Calu3 (cell line): ENCODE measurements around the gene NUP160. TPM values are rescaled to one million over a fixed set of nuclear protein-coding genes. Genes with fewer than 3 reads are reported as not detected.
"Not testable (repeated sequence)": the region's sequence is repeated elsewhere in the genome, so short reads cannot be mapped to it uniquely, and the experiment has no call there.

ENCODE experiments used
- BruUV-seq: library from RNA; stranded (reverse); fragments of 400-500 nt; replicated peaks from 2 replicates; lab custom pipeline; 2021; lab: Mats Ljungman, UMichigan
- CTCF ChIA-PET: fragments of 300-600 bp; sonication (Branson Sonifier 250); formaldehyde crosslinking; loops from one replicate; lab custom pipeline; 2022; ENCODE audit warnings: antibody characterized with exemption; lab: Charles Lee
- DNase-seq: peaks from one replicate; pipeline ENCODE4 v3.0.0; 2022
- H3K27ac Mint-ChIP-seq: one replicate; pipeline ENCODE4 v1.8.0; 2022; ENCODE audit warnings: mixed read lengths; ENCODE audit not compliant: unreplicated experiment
- H3K27me3 Mint-ChIP-seq: one replicate; pipeline ENCODE4 v1.8.0; 2022; ENCODE audit warnings: mixed read lengths; ENCODE audit not compliant: unreplicated experiment
- H3K36me3 Mint-ChIP-seq: one replicate; pipeline ENCODE4 v1.8.0; 2022; ENCODE audit warnings: mild to moderate bottlenecking, moderate library complexity, mixed read lengths; ENCODE audit not compliant: insufficient read depth, unreplicated experiment
- H3K4me1 Mint-ChIP-seq: one replicate; pipeline ENCODE4 v1.8.0; 2022; ENCODE audit warnings: mild to moderate bottlenecking, low read depth, mixed read lengths; ENCODE audit not compliant: unreplicated experiment
- H3K4me3 Mint-ChIP-seq: one replicate; pipeline ENCODE4 v1.8.0; 2022; ENCODE audit warnings: mild to moderate bottlenecking, low read depth, moderate library complexity, mixed read lengths; ENCODE audit not compliant: unreplicated experiment
- H3K9me3 Mint-ChIP-seq: one replicate; pipeline ENCODE4 v1.8.0; 2022; ENCODE audit warnings: low read depth, mixed read lengths; ENCODE audit not compliant: unreplicated experiment
- CTCF ChIP-seq: fragments of 200-600 bp; IDR thresholded peaks from one replicate; pipeline ENCODE4 v1.8.0; 2022; ENCODE audit warnings: antibody characterized with exemption; ENCODE audit not compliant: unreplicated experiment
- intact Hi-C: fragments of 100-400 bp; cut with micrococcal nuclease; formaldehyde crosslinking; loops from one replicate; pipeline ENCODE4 v1.10.0; 2022; ENCODE audit not compliant: unreplicated experiment
- total RNA-seq: library from RNA; stranded (reverse); gene quantifications from 2 replicates; pipeline ENCODE4 v1.2.3, GENCODE V29; 2022

The NUP160 gene
- total RNA-seq, 1 experiment from 2014 or later = 54.7 TPM

- CTCF ChIA-PET = interaction anchor here (0.8 kb wide), 1 partner anchor 85 kb away, joined by 4 read pairs; no protein-coding TSS in a partner anchor
- DNase-seq = peak; percentile 8
- Mint-ChIP-seq H3K4me3 (no peak overlapping the region), H3K9me3 (no peaks in the 10 kb centered on the region), H3K27ac (peak overlapping the region; percentile 18), H3K27me3 (no peaks in the 10 kb centered on the region), H3K36me3 (no peaks in the 10 kb centered on the region), H3K4me1 (peaks cover 24% of the 10 kb centered on the region)
- no peak for TF ChIP-seq CTCF
- intact Hi-C loops = no loop called here
- BruUV-seq = no TSS peak
Measured at GRCh38 chr11:47869544-47870393, 21.6 kb upstream of the NUP160 start.

DNA sequence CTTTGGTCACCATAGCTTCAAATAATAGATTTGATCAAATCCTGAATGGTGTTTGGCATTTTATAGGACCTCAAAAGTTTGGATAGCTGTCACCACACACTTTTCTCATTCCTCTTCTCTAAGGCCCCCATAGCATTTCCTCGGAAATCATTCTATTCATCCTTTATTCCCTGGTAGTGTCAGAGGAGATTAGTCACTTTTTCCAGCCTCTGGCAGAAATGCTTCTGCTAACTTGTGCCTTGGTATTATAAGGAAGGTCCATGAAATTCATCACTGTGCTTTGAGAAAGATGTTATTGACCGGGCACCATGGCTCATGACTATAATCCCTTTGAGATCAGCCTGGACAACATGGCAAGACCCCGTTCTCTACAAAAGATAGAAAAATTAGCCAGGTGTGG is 19.7 kb upstream of the NUP160 start:
- H3K27me3 Mint-ChIP-seq = no peaks in the 10 kb centered on the region
- no TSS peak for BruUV-seq
- TF ChIP-seq CTCF = no peak
- no peak overlapping the region for H3K4me3 Mint-ChIP-seq
- no peaks in the 10 kb centered on the region for H3K9me3 Mint-ChIP-seq
- intact Hi-C loops = no loop called here
- no peaks in the 10 kb centered on the region for H3K36me3 Mint-ChIP-seq
- H3K4me1 Mint-ChIP-seq = peaks cover 24% of the 10 kb centered on the region
- H3K27ac Mint-ChIP-seq = no peak overlapping the region
- CTCF ChIA-PET = no interaction called here
- DNase-seq = no peak

DNA sequence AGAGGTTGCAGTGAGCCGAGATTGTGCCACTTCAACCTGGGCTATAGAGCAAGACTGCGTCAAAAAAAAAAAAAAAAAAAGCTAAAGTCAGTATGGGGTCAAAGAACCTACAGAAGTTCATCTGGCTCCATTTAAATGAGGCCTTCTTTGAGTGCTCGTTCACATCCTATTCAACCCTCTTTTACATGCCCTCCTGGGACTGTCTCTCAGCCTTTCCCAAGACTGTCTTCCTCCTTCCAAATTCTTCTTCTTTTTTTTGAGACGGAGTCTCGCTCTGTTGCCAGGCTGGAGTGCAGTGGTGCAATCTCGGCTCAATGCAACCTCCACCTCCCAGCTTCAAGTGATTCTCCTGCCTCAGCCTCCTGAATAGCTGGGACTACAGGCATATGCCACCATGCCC is 18.7 kb upstream of the NUP160 start:
- H3K4me1 Mint-ChIP-seq = peaks cover 24% of the 10 kb centered on the region
- H3K9me3 Mint-ChIP-seq, DNase-seq, H3K36me3 Mint-ChIP-seq, H3K4me3 Mint-ChIP-seq, H3K27me3 Mint-ChIP-seq, intact Hi-C loops, H3K27ac Mint-ChIP-seq, BruUV-seq: not testable (repeated sequence)
- CTCF ChIA-PET = interaction anchor here (0.6 to 0.7 kb wide), 2 partner anchors 42 to 98 kb away, joined by 4 to 7 read pairs; no protein-coding TSS in a partner anchor

GRCh38 chr11:47864901-47865300 is 16.8 kb upstream of the NUP160 start:
- H3K4me3 Mint-ChIP-seq = no peak overlapping the region

More at GRCh38 chr11:47864901-47865300, 16.8 kb upstream of the NUP160 start:
- intact Hi-C loops = no loop called here
- H3K27me3 Mint-ChIP-seq = no peaks in the 10 kb centered on the region
- no peak for TF ChIP-seq CTCF
- no peaks in the 10 kb centered on the region for H3K9me3 Mint-ChIP-seq
- no peak overlapping the region for H3K27ac Mint-ChIP-seq
- H3K36me3 Mint-ChIP-seq = no peaks in the 10 kb centered on the region
- no TSS peak for BruUV-seq
- peaks cover 25% of the 10 kb centered on the region for H3K4me1 Mint-ChIP-seq
- CTCF ChIA-PET = interaction anchor here (0.6 kb wide), 1 partner anchor 11 kb away, joined by 3 read pairs; no protein-coding TSS in a partner anchor
- no peak for DNase-seq
